LNCAP (cell line): ENCODE measurements around the gene NRF1.

ENCODE experiments used
- TF ChIP-seq, protein P1 (sequence below): fragments of 450-650 bp; IDR thresholded peaks from 2 replicates; pipeline ENCODE4 v1.5.1; 2017; ENCODE audit warnings: mild to moderate bottlenecking

NRF1 gene

GRCh38 chr7:129574487-129574886, 37.0 kb upstream of the NRF1 start:
- TF ChIP-seq, protein P1, sequence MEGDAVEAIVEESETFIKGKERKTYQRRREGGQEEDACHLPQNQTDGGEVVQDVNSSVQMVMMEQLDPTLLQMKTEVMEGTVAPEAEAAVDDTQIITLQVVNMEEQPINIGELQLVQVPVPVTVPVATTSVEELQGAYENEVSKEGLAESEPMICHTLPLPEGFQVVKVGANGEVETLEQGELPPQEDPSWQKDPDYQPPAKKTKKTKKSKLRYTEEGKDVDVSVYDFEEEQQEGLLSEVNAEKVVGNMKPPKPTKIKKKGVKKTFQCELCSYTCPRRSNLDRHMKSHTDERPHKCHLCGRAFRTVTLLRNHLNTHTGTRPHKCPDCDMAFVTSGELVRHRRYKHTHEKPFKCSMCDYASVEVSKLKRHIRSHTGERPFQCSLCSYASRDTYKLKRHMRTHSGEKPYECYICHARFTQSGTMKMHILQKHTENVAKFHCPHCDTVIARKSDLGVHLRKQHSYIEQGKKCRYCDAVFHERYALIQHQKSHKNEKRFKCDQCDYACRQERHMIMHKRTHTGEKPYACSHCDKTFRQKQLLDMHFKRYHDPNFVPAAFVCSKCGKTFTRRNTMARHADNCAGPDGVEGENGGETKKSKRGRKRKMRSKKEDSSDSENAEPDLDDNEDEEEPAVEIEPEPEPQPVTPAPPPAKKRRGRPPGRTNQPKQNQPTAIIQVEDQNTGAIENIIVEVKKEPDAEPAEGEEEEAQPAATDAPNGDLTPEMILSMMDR, result no peak

DNA sequence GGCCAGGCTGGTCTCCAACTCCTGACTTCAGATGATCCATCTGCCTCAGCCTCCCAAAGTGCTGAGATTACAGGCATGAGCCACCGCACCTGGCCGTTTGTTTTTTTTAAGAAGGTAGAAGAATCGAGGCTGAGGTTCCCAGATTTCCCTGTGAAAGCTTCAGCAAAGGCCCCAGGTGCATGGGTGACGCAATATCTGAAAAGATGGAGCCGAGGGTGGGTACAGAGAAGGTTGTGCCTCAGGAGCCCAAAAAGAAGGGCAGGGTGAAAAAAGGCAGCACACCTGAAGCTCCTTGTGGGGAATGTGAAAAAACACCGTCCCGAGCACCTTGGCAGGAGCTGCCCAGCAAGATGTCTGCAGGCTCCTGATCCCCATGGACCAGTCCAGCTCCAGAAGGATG, 35.8 kb upstream of the NRF1 start:
- TF ChIP-seq, protein P1, result no peak

DNA sequence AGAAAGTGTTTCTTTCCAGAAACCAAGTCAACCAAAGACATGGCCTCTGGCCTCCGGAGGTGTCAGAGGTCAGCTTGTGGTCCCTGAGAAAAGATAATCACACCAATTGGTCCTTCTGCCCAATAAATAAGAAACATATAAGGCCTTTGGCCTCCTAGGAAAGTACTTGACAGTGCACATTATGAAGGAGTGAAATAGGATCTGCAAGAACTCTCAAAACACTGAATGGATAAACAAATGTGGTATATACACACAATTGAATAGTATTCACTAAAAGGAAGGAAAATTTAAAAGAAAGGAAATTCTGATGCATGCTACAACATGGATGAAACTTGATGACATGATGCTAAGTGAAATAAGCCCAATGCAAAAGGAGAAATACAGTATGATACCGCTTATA, 35.4 kb upstream of the NRF1 start:
- TF ChIP-seq, protein P1, result no peak

- TF ChIP-seq, protein P1, result no peak
Measured at GRCh38 chr7:129578829-129579228, 32.7 kb upstream of the NRF1 start.

DNA sequence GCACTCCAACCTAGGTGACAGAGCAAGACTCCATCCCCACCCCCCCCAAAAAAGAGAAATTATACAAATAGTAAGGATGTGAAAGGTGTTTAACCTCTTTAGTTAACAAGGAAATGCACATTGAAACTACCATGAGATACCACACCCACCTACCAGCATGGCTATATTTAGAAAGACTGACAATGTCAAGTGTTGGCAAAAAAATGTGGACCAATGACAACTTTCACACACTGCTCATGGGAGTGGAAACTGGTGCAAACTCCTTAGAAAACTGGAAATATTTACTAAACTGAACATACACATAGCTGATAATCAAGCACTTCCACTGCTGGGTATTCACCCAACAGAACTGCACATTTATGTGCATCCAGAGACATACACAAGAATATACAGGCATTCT, 23.3 kb upstream of the NRF1 start:
- TF ChIP-seq, protein P1, result no peak

- TF ChIP-seq, protein P1, result no peak
Measured at GRCh38 chr7:129591868-129592267, 19.7 kb upstream of the NRF1 start.

GRCh38 chr7:129597672-129598071, 13.8 kb upstream of the NRF1 start:
- TF ChIP-seq, protein P1, result no peak

DNA sequence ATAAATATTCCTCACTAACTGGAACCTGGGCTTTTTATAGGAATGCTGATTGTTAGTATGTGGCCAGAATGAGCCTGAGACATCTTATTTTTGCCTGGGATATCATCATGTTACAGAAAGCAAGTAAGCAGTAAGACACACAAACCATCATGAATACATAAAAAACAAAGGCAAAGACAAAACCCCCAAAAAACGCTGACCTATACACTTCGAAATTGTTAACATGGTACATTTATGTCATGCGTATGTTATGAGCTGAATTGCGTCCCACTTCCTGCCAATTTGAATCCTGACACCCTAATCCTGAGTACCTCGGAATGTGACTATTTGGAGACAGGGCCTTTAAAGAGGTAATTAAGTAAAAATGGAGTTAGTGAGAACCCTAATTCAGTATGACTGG, 12.3 kb upstream of the NRF1 start:
- TF ChIP-seq, protein P1, result no peak
